GM21786 (cell line): ENCODE data around the gene OSBPL10.

Experiments used
- ATAC-seq: cut with Tn5 transposase; IDR thresholded peaks from one replicate; pipeline ENCODE4 v1.9.1; 2021; ENCODE audit not compliant: unreplicated experiment

The OSBPL10 gene

GRCh38 chr3:31635545-31635944, 345.5 kb downstream of the OSBPL10 start:
- no peak for ATAC-seq

DNA sequence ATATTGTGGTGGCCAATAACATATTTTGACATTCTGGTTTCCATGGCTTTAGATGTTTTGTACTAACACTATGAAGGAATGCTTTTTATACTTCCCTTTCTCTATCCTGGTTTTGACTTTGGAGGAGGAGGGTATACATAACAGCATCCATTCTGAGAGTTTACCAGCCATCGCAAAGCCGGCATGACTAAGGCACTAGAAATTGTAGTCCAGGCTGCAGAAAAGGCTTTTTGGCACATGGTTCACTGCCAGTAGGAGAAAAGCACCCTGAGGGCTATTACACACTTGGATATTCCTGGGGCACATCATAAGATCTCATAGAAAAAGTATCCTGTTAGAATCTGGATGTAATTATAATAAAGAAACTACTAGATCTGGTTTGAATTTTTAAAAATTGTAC, 346.6 kb downstream of the OSBPL10 start:
- ATAC-seq, result no peak

DNA sequence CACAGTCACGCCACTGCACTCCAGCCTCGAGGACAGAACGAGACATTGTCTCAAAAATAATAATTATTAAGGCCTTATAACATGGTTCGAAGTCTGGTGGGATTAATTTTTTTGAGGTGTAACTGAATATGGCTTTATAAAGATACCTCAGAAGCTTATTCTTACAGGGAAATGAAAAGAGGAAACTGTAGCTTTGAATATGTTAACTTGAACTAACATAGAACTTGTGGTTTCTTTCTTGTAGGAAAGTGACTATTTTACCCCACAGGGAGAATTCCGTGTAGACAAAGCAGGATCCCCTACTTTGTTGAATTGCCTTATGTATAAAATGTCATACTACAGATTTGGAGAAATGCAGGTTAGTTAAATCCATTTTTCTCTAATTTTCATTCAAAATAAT, 352.0 kb downstream of the OSBPL10 start:
- ATAC-seq, result peak; percentile 38

DNA sequence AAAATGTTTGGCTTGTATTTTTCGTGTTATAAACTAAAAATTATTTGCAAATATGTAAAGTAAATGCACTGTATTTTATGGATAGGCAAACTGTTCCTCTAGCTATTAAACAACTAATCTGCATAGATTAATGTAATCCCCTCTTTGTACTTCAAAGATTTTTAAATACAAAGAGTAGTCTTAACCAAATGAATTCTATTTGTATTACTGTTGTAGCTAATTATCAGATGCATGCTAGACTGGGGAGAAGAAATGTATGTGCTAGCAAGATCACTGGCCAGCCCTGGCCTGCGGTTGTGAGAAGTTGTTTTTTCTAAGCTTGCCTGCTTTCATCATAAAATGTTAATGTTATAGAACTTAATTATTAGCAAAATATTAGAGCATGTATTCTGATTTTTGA, 355.7 kb downstream of the OSBPL10 start:
- no peak for ATAC-seq

- ATAC-seq, result peak; percentile 47
Observed at GRCh38 chr3:31624083-31624709, 356.9 kb downstream of the OSBPL10 start.

DNA sequence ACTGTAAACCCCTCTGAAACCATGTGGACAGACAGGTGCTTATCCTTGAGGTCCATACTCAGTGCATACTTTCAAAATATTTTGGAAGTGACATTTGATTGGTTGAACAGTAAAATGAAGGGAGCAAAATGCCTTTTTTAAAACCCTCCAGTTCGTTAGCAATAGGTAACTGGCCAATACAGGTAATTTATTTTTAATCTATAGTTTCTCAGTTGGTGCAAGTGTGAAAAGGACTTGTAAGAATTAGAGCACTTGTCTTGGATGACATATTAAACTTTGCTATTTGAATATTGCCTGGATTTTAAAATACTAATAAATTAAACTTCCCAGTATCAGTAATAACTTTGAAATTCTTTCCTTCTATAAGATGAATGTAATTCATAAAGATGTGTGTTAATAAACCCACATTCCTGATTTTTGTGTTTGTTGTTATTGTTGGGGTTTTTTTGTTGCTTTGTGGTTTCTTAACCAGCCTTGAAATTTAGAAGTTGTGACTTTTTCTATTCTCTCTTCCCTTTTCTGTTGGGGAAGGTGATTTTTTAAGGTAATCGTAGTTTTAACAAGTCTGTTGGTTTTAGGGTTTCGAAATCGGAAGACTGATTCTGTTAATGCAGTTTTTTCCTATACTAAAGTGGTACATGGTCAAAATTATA, 358.3 kb downstream of the OSBPL10 start:
- peak; percentile 66 for ATAC-seq

- no peak for ATAC-seq
Observed at GRCh38 chr3:31621314-31621713, 359.7 kb downstream of the OSBPL10 start.

DNA sequence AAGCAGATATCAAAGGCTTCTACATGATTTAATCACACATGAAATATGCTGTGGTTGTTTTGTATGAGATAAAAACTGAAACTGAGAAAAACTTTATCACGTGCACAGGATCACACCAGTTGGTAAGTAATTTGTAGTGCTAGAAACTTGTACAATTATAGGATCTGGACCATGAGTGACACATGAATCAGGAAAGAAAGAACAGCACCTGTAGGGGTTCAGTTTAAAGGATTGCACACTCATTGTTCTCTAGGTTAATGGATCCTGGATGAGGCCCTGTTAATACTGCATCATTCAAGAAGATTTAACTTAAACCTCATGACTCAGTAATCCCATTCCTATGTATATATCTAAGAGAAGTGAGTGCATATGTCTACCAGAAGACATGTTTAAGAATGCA, 360.4 kb downstream of the OSBPL10 start:
- ATAC-seq, result peak; percentile 29

DNA sequence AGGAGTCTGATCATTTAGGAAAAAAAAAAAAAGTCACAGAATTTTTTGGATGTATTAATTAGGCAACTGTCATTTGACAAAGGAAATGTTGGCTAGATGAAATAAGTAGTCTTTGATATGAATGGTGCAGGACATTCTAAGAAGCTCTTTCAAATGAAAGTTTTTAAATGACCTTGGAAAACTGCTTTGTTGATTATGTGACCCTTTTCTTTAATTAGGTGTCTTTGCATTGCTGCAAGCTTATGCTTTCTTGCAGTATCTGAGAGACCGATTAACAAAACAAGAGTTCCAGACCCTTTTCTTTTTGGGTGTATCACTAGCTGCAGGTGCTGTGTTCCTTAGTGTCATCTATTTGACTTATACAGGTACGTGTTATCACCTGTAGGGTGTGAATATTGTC, 364.4 kb downstream of the OSBPL10 start:
- ATAC-seq, result no peak

- ATAC-seq, result no peak
Observed at GRCh38 chr3:31615071-31615875, 365.8 kb downstream of the OSBPL10 start.

DNA sequence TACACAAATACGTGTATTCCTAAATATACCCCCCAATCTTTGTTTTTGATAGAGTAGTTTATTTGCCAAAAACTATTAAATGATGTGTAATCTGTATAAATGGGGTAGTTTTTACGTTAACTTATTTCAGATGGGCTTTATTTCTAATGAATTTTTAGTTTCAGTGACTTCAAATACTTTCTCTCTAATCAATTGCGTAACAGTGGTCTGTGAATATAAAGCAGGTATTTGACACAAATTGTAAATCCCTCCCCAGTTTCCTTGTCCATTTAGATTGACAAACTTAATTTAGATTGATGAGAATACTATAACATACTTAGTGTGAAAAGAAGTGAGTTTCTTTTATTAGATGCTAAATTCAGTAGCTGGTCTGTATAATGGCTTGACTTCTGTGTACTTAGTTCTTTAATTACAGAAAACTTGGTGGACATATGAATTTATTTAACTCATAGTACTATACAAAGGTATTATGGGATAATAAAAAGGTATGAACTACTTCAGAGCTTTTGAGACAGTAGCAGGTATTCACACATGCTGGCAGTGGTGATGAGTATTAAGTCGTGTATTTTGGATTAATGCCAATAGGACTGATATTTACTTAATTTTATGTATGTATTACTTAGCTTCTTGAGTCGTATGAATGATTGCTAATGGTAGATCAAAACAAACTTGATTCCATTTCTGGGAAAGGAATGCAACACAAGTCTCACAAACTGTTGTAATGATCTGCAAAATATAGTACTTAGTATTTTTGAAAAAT, 366.7 kb downstream of the OSBPL10 start:
- no peak for ATAC-seq

DNA sequence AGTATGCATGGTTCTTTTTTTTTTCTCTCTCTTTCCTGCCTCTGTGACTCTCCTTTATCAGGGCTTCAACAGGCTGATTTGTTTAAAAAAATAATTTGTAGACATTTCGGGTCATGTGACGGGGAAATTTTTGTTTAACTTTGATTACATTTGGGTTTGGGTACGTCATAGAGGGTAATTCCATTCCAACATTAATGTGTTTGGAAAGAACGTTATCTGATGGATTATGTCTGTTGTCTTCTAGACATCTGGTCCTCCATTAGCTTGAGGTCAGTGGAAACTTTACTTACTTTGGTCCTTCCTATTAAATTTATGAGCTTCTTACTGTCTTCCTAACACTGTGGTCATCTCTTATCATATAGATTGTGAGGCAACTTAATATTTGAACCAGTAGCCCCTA, 367.4 kb downstream of the OSBPL10 start:
- ATAC-seq, result no peak

DNA sequence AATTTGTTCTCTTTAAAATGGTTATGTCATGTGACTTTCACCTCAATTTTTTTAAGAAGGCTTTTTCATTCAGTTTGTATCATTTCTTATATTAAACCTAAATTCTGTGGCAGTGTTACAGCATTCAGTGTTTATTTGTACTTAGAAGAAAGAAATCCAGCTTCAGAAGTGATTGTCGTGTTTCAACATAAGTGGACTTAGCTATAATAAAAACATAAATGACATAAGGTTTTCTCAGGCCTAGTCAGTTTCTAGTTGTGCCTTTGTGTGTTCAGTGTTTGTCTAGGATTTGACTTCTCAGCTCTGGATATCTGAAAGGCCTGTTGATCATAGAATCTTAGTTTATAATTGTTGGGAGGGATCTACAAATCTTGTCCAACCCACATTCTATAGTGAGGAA, 367.9 kb downstream of the OSBPL10 start:
- no peak for ATAC-seq
